CD4-positive, alpha-beta T cell treated with Interleukin-6 at 100 ng/mL for 8 hours (primary cell): ENCODE results near the gene GRIP1.
"Not testable (repeated sequence)": the region's sequence is repeated elsewhere in the genome, so short reads cannot be mapped to it uniquely, and the experiment has no call there.

Experiments
- DNase-seq: peaks from one replicate; pipeline ENCODE4 v3.0.0-alpha.2; 2020; ENCODE audit warnings: mixed read lengths, low spot score

The GRIP1 gene

GRCh38 chr12:66531766-66532165 lies 147.1 kb downstream of the GRIP1 start:
- no peak for DNase-seq

GRCh38 chr12:66529934-66530333 lies 148.9 kb downstream of the GRIP1 start:
- no peak for DNase-seq

GRCh38 chr12:66516561-66516960 lies 162.3 kb downstream of the GRIP1 start:
- DNase-seq, result no peak

- DNase-seq, result no peak
These were observed 162.7 kb downstream of the GRIP1 start for GRCh38 chr12:66516133-66516532.

GRCh38 chr12:66514581-66514980 lies 164.3 kb downstream of the GRIP1 start:
- no peak for DNase-seq

GRCh38 chr12:66508025-66508424 lies 170.9 kb downstream of the GRIP1 start:
- DNase-seq, result no peak

- no peak for DNase-seq
These were observed 175.1 kb downstream of the GRIP1 start for GRCh38 chr12:66503746-66504145.

GRCh38 chr12:66502911-66503310 lies 176.0 kb downstream of the GRIP1 start:
- no peak for DNase-seq

- DNase-seq, result no peak
These were observed 178.0 kb downstream of the GRIP1 start for GRCh38 chr12:66500841-66501240.

GRCh38 chr12:66500091-66500490 lies 178.8 kb downstream of the GRIP1 start:
- DNase-seq, result no peak

GRCh38 chr12:66499000-66499399 lies 179.9 kb downstream of the GRIP1 start:
- DNase-seq, result no peak

- not testable (repeated sequence) for DNase-seq
These were observed 180.8 kb downstream of the GRIP1 start for GRCh38 chr12:66498059-66498458.

GRCh38 chr12:66497008-66497897 lies 181.6 kb downstream of the GRIP1 start:
- no peak for DNase-seq

- DNase-seq, result no peak
These were observed 182.3 kb downstream of the GRIP1 start for GRCh38 chr12:66496595-66496994.

- DNase-seq, result no peak
These were observed 183.2 kb downstream of the GRIP1 start for GRCh38 chr12:66495709-66496108.

GRCh38 chr12:66493819-66494218 lies 185.1 kb downstream of the GRIP1 start:
- DNase-seq, result no peak

- no peak for DNase-seq
These were observed 187.0 kb downstream of the GRIP1 start for GRCh38 chr12:66491853-66492252.

GRCh38 chr12:66482351-66483203 lies 196.3 kb downstream of the GRIP1 start:
- DNase-seq, result no peak

GRCh38 chr12:66467932-66468331 lies 210.9 kb downstream of the GRIP1 start:
- DNase-seq, result no peak

- DNase-seq, result no peak
These were observed 217.5 kb downstream of the GRIP1 start for GRCh38 chr12:66461331-66461730.

GRCh38 chr12:66459944-66460482 lies 218.9 kb downstream of the GRIP1 start:
- no peak for DNase-seq

GRCh38 chr12:66456612-66457011 lies 222.3 kb downstream of the GRIP1 start:
- DNase-seq, result no peak

GRCh38 chr12:66453844-66454243 lies 225.0 kb downstream of the GRIP1 start:
- no peak for DNase-seq
